ENCODE results near the gene ZBTB7C.

ZBTB7C gene

GRCh38 chr18:48181857-48182256 is 227.3 kb downstream of the ZBTB7C start:
- peaks cover 27% of the 10 kb centered on the region for H3K27me3 ChIP-seq

GRCh38 chr18:48181087-48181823 is 227.9 kb downstream of the ZBTB7C start:
- Histone ChIP-seq H3K4me1 (ENCODE audit: control insufficient read depth in 1 of 2, insufficient read depth in 1 of 2, low read depth in 1 of 2, low read length in 1 of 2) (no peaks in the 10 kb centered on the region), H3K9me3 (no peaks in the 10 kb centered on the region), H3K4me3 (ENCODE audit: low read depth in 1 of 2, low read length in 1 of 2) (no peak overlapping the region), H3K27ac (no peak overlapping the region), H3K27me3 (peaks cover 21% of the 10 kb centered on the region), H3K36me3 (no peaks in the 10 kb centered on the region)
- no peak for TF ChIP-seq CTCF (IDR thresholded peaks at IDR 0.05)

More at GRCh38 chr18:48181857-48182256, 227.3 kb downstream of the ZBTB7C start:
- no peak overlapping the region for H3K4me3 ChIP-seq (ENCODE audit: low read depth in 1 of 2, low read length in 1 of 2)
- no peaks in the 10 kb centered on the region for H3K4me1 ChIP-seq (ENCODE audit: control insufficient read depth in 1 of 2, insufficient read depth in 1 of 2, low read depth in 1 of 2, low read length in 1 of 2)
- H3K9me3 ChIP-seq = no peaks in the 10 kb centered on the region
- no peak for TF ChIP-seq CTCF (IDR thresholded peaks at IDR 0.05)
- H3K27ac ChIP-seq = no peak overlapping the region
- no peaks in the 10 kb centered on the region for H3K36me3 ChIP-seq

GRCh38 chr18:48179666-48180065 is 229.5 kb downstream of the ZBTB7C start:
- TF ChIP-seq CTCF (IDR thresholded peaks at IDR 0.05) = no peak
- Histone ChIP-seq H3K36me3 (no peaks in the 10 kb centered on the region), H3K4me3 (ENCODE audit: low read depth in 1 of 2, low read length in 1 of 2) (no peak overlapping the region), H3K27me3 (peaks cover 21% of the 10 kb centered on the region), H3K4me1 (ENCODE audit: control insufficient read depth in 1 of 2, insufficient read depth in 1 of 2, low read depth in 1 of 2, low read length in 1 of 2) (no peaks in the 10 kb centered on the region), H3K27ac (no peak overlapping the region), H3K9me3 (no peaks in the 10 kb centered on the region)

GRCh38 chr18:48179001-48179400 is 230.2 kb downstream of the ZBTB7C start:
- H3K27ac ChIP-seq = no peak overlapping the region
- peaks cover 14% of the 10 kb centered on the region for H3K27me3 ChIP-seq
- no peaks in the 10 kb centered on the region for H3K4me1 ChIP-seq (ENCODE audit: control insufficient read depth in 1 of 2, insufficient read depth in 1 of 2, low read depth in 1 of 2, low read length in 1 of 2)
- no peaks in the 10 kb centered on the region for H3K9me3 ChIP-seq
- no peak overlapping the region for H3K4me3 ChIP-seq (ENCODE audit: low read depth in 1 of 2, low read length in 1 of 2)
- TF ChIP-seq CTCF (IDR thresholded peaks at IDR 0.05) = no peak
- H3K36me3 ChIP-seq = no peaks in the 10 kb centered on the region

GRCh38 chr18:48176909-48177308 is 232.3 kb downstream of the ZBTB7C start:
- Histone ChIP-seq H3K36me3 (no peaks in the 10 kb centered on the region), H3K9me3 (no peaks in the 10 kb centered on the region), H3K27me3 (peaks cover 13% of the 10 kb centered on the region), H3K27ac (no peak overlapping the region), H3K4me3 (ENCODE audit: low read depth in 1 of 2, low read length in 1 of 2) (no peak overlapping the region), H3K4me1 (ENCODE audit: control insufficient read depth in 1 of 2, insufficient read depth in 1 of 2, low read depth in 1 of 2, low read length in 1 of 2) (no peaks in the 10 kb centered on the region)
- no peak for TF ChIP-seq CTCF (IDR thresholded peaks at IDR 0.05)

Measured in neutrophil (primary cell).